MCF 10A (cell line): ENCODE results near the gene GPR27. TPM values are rescaled to one million over a fixed set of nuclear protein-coding genes. Genes with fewer than 3 reads are reported as not detected.

Experiments used
- BruUV-seq: library from RNA; stranded (reverse); fragments of 400-500 nt; replicated peaks from 2 replicates; lab custom pipeline; 2021; lab: Mats Ljungman, UMichigan
- CTCF ChIA-PET: fragments of 300-600 bp; sonication (Branson Sonifier 250); formaldehyde crosslinking; extraction: SDS; loops from one replicate; lab custom pipeline; 2021; ENCODE audit warnings: antibody characterized with exemption, inconsistent platforms; lab: Yijun Ruan, JAX
- POLR2A ChIA-PET: fragments of 300-600, 350-650 bp; sonication (Branson Sonifier 250); formaldehyde crosslinking; extraction: SDS; loops from one replicate; lab custom pipeline; 2020; ENCODE audit warnings: antibody characterized with exemption, inconsistent platforms; lab: Yijun Ruan, JAX
- DNase-seq: peaks from one replicate; pipeline ENCODE4 v3.0.0-alpha.2; 2018; ENCODE audit not compliant: unreplicated experiment
- H3K27ac Mint-ChIP-seq: one replicate; pipeline ENCODE4 v1.8.0; 2022; ENCODE audit warnings: mild to moderate bottlenecking, low read depth, mixed read lengths; ENCODE audit not compliant: unreplicated experiment
- H3K27me3 Mint-ChIP-seq: one replicate; pipeline ENCODE4 v1.8.0; 2022; ENCODE audit warnings: mixed read lengths; ENCODE audit not compliant: insufficient read depth, unreplicated experiment
- H3K36me3 Mint-ChIP-seq: one replicate; pipeline ENCODE4 v1.8.0; 2022; ENCODE audit warnings: mild to moderate bottlenecking, moderate library complexity, mixed read lengths; ENCODE audit not compliant: insufficient read depth, unreplicated experiment
- H3K4me1 Mint-ChIP-seq: one replicate; pipeline ENCODE4 v1.8.0; 2022; ENCODE audit warnings: mixed read lengths; ENCODE audit not compliant: insufficient read depth, unreplicated experiment
- H3K4me3 Mint-ChIP-seq: one replicate; pipeline ENCODE4 v1.8.0; 2022; ENCODE audit warnings: mild to moderate bottlenecking, moderate library complexity, mixed read lengths; ENCODE audit not compliant: unreplicated experiment
- H3K9me3 Mint-ChIP-seq: one replicate; pipeline ENCODE4 v1.8.0; 2022; ENCODE audit warnings: mixed read lengths; ENCODE audit not compliant: unreplicated experiment
- intact Hi-C: fragments of 100-400 bp; cut with micrococcal nuclease; formaldehyde crosslinking; loops from 2 replicates; pipeline ENCODE4 v1.14.1; 2022
- total RNA-seq: library from RNA; stranded (reverse); gene quantifications from 2 replicates; pipeline ENCODE4 v1.2.3, GENCODE V29; 2022
- TF ChIP-seq, protein P1 (sequence below): fragments of 200-600 bp; IDR thresholded peaks from one replicate; pipeline ENCODE4 v1.8.0; 2022; ENCODE audit warnings: antibody characterized with exemption, mild to moderate bottlenecking; ENCODE audit not compliant: unreplicated experiment

GPR27 gene
- total RNA-seq, 1 experiment from 2014 or later, result 4.4 TPM

DNA sequence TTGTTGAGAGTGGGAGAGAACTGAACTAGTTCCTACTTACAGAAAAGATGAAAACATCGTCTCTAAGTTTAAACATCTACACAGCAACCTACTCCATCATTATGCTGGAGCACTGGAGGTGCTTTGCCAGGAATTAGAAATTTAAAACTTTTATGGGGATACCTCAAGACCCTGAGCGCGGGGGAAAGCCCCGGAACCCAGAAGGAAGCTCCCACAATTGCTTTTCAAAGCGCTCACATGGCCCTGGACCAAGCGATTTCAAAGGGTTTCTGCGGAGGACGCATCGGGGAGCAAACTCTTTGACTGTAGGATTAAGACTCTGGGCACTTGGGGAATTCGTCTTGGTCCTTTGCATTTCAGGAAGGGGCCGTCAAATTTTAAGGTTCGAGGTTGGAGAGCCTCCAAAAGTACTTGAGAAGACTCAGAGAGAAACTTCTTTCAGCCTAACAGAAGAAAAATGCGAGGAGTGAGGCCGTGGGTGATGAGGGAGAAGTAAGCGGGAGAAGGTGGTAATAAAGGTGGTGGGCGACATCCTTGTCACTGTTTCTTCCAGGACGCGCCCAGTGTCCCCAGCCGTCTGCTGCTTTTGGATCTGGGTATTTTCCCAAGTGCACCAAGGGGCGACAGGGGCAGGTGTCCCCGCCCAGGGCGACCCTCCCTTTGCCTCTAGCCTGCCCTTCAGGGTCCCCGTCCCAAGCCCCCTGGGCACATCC is 30.7 kb downstream of the GPR27 start:
- no TSS peak for BruUV-seq
- Mint-ChIP-seq H3K9me3 (no peaks in the 10 kb centered on the region), H3K27me3 (peaks cover 80% of the 10 kb centered on the region), H3K4me3 (no peak overlapping the region), H3K4me1 (no peaks in the 10 kb centered on the region), H3K27ac (no peak overlapping the region), H3K36me3 (peaks cover 7% of the 10 kb centered on the region)
- ChIA-PET CTCF (no interaction called here), POLR2A (interaction anchor here (0.7 kb wide), 1 partner anchor 48 kb away, joined by 3 read pairs; no protein-coding TSS in a partner anchor)
- intact Hi-C loops, result no loop called here
- no peak for DNase-seq
- TF ChIP-seq, protein P1, sequence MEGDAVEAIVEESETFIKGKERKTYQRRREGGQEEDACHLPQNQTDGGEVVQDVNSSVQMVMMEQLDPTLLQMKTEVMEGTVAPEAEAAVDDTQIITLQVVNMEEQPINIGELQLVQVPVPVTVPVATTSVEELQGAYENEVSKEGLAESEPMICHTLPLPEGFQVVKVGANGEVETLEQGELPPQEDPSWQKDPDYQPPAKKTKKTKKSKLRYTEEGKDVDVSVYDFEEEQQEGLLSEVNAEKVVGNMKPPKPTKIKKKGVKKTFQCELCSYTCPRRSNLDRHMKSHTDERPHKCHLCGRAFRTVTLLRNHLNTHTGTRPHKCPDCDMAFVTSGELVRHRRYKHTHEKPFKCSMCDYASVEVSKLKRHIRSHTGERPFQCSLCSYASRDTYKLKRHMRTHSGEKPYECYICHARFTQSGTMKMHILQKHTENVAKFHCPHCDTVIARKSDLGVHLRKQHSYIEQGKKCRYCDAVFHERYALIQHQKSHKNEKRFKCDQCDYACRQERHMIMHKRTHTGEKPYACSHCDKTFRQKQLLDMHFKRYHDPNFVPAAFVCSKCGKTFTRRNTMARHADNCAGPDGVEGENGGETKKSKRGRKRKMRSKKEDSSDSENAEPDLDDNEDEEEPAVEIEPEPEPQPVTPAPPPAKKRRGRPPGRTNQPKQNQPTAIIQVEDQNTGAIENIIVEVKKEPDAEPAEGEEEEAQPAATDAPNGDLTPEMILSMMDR, result no peak

DNA sequence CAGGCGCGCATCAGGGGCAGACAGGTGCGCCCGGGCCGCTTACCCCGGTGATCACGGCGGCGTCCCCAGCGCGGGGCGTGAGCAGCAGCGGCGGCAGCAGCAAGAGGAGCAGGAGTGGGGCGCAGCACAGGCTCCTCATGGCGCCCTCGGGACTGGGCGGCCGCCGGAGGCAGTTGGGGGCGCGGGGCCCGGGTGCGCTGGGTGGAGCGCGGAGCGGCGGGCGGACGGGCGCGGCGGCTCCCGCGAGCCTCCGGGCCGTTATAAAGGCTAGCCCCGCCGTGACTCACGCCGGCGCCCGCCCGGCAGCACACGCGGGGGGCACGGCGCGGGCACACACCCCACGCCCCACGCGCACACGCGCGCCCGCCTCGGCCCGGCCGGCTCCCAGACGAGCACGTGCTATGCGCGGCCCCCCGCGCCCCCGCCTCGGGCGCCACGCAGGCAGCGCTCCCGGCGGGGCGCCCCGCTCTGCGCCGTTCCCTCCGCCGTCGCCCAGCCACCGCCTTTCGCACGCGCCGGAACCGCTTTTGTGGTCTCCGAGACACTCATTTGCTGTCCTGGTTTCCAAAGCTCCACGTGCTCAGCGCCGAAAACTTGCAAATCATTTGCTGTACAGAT is 31.4 kb downstream of the GPR27 start, which contains the start of gene PROK2:
PROK2 (minus strand) TSS at position 235 of the 618 bp plus-strand sequence; CDS start at position 139, 96 bp downstream.
- BruUV-seq, result no TSS peak
- TF ChIP-seq, protein P1, result no peak
- intact Hi-C loops, result no loop called here
- Mint-ChIP-seq H3K9me3 (no peaks in the 10 kb centered on the region), H3K27me3 (peaks cover 73% of the 10 kb centered on the region), H3K4me1 (no peaks in the 10 kb centered on the region), H3K36me3 (peaks cover 7% of the 10 kb centered on the region), H3K4me3 (no peak within 1 kb of the TSS), H3K27ac (no peak within 1 kb of the TSS)
- DNase-seq, result no peak
- ChIA-PET POLR2A (no interaction called here), CTCF (no interaction called here)

DNA sequence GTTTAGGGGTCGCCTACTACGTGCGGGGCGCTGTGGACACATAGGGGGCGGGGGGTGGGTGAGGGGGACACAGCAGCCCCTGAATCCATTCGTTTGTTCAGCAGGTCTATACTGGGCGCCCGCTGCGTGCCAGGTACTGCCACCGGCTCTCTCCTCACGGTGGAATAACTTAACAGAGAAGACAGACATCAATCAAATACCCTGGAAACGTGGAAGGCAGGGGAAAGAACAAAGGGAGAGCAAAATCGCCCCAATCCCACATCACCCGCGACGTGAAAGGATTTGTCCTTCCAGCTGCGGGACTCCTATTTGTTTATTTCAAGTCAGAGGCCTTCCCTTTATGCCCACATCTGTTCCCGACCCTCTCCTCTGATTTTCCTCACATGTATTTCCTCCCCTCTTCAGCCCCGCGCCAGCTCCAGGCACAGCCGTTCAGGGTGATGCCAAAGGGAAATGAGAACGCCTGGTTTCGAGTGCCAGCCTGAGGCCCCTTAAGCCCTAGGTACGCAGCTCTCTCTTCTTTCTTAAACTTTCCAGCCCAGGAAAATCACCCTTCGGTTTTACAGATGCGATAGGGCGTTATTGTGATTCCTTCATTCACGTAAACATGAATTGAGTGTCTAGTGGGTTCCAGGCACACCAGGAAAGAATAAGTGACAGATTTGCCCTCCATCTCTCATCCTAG is 32.0 kb downstream of the GPR27 start:
- Mint-ChIP-seq H3K4me3 (no peak overlapping the region), H3K4me1 (no peaks in the 10 kb centered on the region), H3K9me3 (no peaks in the 10 kb centered on the region), H3K36me3 (peaks cover 7% of the 10 kb centered on the region), H3K27ac (no peak overlapping the region), H3K27me3 (peaks cover 67% of the 10 kb centered on the region)
- BruUV-seq, result no TSS peak
- ChIA-PET POLR2A (no interaction called here), CTCF (no interaction called here)
- DNase-seq, result no peak
- intact Hi-C loops, result no loop called here
- TF ChIP-seq, protein P1, result no peak

DNA sequence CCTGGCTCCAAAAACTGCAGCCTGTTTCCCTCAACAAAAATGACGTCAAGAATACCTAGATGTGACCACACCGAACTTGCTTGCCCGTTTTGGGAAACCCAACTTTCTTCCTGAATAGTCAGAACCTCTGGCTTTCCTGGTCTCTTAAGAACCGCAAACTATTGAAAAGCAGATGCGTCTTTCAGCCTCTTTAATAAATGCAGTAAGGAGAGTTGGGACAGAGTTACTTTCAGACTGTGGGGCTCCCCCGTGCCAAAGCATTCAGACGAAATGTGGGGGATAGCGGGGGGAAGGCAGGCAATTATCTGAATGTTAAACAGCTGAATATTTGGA is 32.5 kb downstream of the GPR27 start:
- no TSS peak for BruUV-seq
- no peaks in the 10 kb centered on the region for H3K4me1 Mint-ChIP-seq
- no peak overlapping the region for H3K4me3 Mint-ChIP-seq
- peaks cover 7% of the 10 kb centered on the region for H3K36me3 Mint-ChIP-seq
- intact Hi-C loops, result no loop called here
- TF ChIP-seq, protein P1, result no peak
- H3K9me3 Mint-ChIP-seq, result no peaks in the 10 kb centered on the region
- H3K27ac Mint-ChIP-seq, result no peak overlapping the region
- ChIA-PET CTCF (no interaction called here), POLR2A (interaction anchor here (0.7 kb wide), 1 partner anchor 1900 kb away, joined by 3 read pairs; no protein-coding TSS in a partner anchor)
- DNase-seq, result no peak
- H3K27me3 Mint-ChIP-seq, result peaks cover 61% of the 10 kb centered on the region
